Jurkat, Clone E6-1 (cell line): ENCODE measurements around the gene SLC5A5.

Source experiments
- DNase-seq: peaks from one replicate; pipeline ENCODE4 v3.0.0-alpha.2; 2011; ENCODE audit warnings: low read depth, low spot score
- H3K4me3 ChIP-seq: 2 replicates; pipeline ENCODE4 v1.5.1; 2011; ENCODE audit warnings: mild to moderate bottlenecking, low read length, control low read depth, moderate library complexity

The SLC5A5 gene

DNA sequence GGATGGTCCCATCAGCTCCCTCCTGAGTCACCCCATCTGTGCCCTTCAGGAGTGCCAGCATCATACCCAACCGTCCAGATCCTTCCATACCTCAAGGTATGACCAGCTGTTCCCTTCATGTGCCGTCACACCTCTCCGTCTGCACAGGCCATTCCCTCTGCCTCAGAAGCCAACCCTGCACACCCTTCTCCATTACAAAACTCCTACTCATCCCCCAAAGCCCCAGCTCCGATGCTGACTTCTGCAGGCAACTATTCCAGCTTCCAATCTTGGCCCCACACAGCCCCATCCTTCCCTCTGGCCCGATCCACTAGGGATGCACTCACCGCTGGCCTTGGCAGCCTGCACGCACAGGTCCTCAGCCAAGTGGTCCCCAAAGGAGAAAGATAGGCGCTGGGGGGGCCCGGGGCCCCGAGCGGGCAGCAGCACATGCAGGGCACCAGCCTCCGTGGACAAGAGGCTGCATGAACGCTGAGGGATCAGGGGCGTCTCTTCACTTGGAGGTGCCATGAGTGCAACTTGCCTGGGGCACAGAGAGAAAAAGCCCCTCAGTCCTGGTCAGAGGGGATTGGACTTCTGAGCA is 27.7 kb upstream of the SLC5A5 start:
- no peak for DNase-seq

DNA sequence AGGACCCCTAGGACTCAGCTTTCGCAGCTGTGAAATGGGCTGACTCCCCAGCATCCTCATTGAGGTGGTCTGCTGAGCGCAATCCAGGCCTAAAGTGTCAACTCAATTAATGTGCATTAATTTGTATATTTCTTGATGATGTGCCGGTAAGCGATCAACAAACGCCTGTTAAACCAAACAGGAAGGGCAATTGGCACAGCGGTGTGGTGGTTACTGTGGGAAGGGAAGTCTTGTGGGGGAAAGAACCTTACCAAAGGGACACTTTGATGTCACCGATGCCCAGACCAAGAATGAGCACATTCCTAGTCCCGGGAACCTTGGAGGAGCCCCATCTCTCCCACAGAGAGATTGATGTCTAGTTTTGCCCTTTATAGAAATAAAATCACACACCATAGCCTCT is 25.6 kb upstream of the SLC5A5 start:
- H3K4me3 ChIP-seq, result no peak overlapping the region
- no peak for DNase-seq

More for the DNA sequence above, 27.7 kb upstream of the SLC5A5 start:
- H3K4me3 ChIP-seq, result no peak overlapping the region

DNA sequence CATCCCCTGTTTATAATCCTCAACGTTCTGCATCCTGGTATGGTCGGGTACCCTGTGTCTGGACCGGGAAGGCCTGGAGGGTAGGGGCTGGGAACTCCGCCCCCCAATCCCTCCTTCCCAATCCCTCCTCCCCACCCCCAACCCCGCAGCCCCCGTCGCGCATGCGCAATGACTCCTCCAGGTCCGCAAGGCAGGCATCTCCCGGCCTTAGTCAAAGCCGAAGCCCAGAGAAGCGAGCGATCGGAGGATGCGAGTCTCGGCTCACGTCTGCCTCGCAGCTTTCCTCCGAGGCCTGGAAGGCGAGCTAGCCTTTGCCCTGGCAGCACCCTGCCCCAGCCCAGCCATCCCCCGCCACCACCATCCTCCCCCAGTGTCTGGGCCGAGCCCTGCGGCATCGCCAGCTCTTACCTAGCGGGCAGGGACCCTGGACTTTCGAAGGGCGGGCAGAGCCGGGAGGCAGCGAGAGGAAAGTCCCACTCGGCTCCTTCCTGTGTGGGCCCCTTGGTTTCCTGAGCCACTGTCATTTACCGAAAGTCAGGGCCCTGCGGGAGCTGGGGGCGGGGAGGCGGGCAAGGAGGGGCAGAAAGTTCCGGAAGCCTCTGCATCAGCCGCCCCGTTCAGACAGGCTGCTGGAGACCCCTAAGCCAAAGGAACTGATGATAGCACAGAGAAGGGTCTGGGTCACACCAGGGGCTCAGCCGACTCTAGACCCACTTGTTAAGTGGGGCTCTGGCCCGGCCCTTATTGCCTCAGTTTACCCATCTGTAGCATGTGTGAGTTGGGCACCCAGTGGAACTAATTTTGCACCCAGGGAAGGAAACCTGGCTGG is 24.0 kb upstream of the SLC5A5 start, which contains the start of gene JAK3:
Gene JAK3, minus strand, starts transcription at position 445 of the 829 bp plus-strand sequence. CDS start 3,565 bp downstream, outside the sequence.
- H3K4me3 ChIP-seq, result peak within 1 kb of the TSS; percentile 61
- peak; percentile 55 for DNase-seq

DNA sequence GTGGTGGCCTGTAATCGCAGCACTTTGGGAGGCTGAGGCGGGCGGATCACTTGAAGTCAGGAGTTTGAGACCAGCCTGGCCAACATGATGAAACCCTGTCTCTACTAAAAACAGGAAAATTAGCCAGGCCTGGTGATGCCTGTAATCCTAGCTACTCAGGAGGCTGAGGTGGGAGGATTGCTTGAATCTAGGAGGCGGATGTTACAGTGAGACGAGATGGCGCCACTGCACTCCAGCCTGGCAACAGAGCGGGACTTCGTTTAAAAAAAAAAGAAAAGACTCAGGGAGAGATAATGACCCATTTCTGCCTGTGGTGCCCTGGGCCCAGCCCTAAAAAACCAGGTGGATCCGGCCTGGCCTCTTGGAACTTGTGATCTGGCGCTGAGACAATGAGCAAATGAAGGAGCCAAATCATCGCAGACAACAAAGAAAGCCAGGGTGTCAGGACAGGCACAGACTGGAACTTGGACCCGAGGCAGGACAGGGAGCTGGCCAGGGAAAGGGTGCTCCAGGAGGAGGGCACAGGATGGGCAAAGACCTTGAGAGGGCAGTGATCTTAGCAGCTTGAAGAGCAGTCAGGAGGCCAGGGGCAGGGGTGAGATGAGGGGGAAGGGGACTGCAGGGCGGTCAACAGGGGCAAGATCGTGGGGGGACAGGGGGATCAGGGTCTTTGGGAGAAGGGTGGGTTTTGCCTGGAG is 23.0 kb upstream of the SLC5A5 start:
- no peak overlapping the region for H3K4me3 ChIP-seq
- no peak for DNase-seq

DNA sequence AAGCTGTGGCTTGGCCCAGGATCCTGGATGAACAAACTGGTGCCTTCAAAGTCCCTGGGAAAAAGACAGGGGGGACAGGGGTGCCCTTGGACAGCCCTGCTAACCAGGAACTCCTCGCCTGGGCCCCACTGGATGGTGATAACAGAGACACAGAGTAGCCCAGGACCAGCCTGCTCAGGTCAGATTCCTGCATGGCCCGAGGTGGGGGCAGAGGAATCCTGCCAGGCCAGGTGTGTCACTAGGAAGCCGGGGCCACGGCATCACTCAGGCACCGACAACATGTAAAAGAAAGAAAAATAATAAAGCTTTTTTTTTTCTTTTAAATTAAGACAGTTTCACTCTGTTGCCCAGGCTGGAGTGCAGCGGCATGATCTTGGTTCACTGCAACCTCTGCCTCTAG is 17.7 kb upstream of the SLC5A5 start:
- DNase-seq, result no peak
- no peak overlapping the region for H3K4me3 ChIP-seq

DNA sequence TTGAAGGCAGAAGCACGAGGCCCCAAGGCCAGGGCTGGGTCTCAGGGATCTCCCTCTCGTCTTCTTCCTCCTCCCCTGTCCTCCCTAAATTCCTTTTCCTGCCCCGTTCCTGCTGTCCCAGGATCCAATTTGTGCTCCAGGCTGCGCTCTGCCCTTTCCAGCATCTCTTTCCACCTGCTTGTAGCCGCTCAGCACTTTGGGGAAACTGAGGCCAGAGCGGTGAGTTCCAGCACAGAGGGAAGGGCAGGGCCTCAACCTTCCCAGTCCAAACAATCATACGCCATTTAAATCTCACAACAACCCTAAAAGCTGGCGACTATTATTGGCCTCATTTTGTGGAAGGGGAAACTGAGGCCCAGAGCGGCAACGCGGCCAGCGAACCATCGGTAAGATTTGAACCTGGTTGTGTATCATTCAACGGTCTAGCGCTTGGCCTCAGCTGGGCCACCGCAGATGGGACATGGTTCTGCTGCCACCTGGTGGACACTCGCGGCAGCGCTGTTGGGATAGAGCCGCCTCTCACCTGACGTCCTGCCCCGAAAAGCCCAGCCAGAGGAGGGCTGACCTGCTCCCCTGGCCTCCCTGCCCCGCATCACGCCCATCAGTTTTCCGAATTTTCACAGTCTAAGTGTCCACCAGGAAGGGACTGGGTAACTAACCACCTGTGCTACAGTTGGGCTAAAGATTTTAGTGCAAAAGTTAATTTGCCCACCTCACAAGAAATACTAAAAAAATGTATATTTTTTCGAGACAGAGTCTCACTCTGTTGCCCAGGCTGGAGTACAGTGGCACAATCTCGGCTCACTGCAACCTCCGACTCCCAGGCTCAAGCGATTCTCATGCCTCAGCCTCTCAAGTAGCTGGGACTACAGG is 16.2 kb upstream of the SLC5A5 start:
- peak; percentile 45 for DNase-seq
- H3K4me3 ChIP-seq, result no peak overlapping the region

DNA sequence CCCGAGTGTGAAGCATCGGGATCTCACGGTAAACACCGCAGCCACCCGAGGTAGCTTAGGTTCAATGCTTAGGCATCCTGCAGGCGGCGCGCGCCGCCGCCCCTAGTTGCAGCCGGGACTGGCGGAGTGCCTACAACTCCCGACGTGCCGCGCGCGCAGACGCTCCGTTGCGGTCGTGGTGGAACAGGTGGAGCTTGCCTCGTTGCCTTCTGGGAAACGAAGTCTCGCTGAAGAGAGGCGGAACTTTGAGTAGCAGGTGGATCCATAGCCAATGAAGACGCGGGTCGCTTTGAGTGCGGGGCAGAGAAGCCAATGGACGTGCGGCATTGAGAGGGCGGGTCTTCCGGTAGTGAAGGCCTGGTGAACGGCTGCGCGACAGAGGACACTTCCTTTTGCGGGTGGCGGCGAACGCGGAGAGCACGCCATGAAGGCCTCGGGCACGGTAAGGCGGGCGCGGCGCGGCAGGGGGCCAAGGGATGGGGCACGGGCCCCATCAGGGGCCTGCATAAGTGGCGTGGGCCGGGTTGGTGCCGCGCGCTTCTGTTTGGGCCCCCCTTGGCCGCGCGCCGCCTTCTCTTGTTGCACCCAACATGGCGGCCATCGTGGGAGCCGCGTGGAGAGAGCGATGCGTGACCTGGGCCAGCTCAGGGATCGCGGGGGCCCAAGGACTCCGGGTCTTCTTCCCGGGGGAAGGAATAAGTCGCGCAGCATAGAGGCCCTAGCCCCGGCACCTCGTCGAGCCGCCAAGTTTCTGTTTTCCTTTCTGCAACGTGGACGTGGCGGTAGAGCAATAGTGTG is 12.0 kb upstream of the SLC5A5 start, which contains the start of gene RPL18A:
Gene RPL18A, plus strand, starts transcription at position 378 of the 798 bp plus-strand sequence. Its CDS starts 47 bp downstream, at position 425.
- DNase-seq, result peak; percentile 100
- H3K4me3 ChIP-seq, result peak within 1 kb of the TSS; percentile 100

DNA sequence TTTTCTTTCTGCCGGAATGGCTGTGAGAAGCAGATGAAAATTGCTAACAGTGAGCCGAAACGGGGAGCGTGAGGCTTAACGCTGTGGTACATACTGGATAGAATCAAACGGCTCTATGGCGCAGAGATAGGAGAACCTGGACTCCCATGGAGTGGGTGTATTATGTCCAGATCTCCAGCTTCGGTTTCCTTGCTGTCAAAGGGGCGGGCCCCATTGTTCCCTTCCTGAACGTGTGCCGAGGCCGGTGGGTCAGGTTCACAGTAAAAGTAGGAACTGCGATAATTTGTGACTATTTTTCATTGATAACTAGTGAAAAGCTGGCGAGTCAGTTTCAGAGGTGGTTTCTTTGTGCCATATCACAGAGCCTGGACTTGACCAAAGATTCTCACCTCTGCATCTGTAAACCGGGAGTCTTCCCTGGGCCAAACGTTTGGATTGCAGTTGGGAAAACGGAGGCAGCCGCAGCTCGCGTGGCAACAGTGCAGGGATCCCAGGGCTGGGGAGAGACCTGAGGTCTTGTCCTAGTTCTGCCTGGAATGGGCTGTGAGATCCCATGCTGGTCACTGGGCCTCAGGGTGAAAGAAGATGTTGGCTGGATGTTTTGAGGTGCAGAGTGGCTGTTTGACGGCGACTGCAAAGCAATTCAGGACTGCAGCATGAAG is 11.3 kb upstream of the SLC5A5 start:
- DNase-seq, result no peak
- peak overlapping the region; percentile 100 for H3K4me3 ChIP-seq

DNA sequence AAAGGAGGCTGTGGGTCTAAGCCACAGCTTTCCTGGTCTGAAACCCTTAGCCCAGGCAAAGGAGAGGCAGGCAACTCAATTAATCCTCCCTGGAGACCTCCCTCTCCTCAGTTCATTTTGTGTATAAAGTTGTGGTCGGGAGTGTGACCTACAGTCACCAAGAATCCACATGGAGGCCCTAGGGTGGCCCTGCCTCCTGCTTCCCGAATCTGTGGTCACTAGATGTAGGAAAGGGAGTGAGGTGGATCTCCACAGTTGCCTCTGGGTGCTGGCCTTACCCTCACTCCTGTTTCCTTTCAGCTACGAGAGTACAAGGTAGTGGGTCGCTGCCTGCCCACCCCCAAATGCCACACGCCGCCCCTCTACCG is 10.8 kb upstream of the SLC5A5 start:
- DNase-seq, result no peak
- H3K4me3 ChIP-seq, result peak overlapping the region; percentile 100

DNA sequence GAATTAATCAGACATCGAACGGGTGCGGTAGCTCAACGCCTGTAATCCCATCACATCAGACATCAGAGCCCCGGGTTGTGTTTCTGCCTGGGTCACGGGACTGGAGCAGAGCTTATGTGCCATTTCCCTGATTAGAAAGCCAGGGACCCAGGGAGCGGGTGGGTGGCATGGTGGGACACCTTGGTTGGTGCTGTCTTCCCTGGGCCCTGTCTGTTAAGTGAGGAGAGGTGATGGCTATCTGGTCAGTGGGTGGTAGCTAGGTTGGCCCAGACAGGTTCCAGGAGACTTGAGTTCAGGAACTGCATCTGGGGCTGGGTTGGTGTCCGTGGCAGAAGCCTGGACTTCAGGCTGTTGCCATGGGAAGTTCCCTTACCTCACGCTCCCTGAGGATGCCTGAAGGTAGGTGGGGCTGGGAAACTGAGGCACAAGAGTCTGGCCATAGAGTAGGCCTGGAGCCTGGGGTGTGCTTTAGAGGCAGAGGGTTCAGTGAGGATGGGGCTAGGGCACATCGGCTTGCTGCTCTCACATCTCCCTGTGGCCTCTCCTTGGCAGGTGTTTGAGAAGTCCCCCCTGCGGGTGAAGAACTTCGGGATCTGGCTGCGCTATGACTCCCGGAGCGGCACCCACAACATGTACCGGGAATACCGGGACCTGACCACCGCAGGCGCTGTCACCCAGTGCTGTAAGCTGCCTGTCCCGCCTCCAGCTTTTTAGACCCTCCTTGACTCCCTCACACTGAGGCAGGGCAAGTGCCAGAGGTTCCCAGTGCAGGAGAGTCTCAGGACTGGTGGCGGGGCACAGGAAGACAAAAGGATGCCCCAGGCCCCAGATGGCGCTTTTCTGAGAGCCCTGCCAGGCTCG is 10.0 kb upstream of the SLC5A5 start:
- peak overlapping the region; percentile 100 for H3K4me3 ChIP-seq
- DNase-seq, result no peak

DNA sequence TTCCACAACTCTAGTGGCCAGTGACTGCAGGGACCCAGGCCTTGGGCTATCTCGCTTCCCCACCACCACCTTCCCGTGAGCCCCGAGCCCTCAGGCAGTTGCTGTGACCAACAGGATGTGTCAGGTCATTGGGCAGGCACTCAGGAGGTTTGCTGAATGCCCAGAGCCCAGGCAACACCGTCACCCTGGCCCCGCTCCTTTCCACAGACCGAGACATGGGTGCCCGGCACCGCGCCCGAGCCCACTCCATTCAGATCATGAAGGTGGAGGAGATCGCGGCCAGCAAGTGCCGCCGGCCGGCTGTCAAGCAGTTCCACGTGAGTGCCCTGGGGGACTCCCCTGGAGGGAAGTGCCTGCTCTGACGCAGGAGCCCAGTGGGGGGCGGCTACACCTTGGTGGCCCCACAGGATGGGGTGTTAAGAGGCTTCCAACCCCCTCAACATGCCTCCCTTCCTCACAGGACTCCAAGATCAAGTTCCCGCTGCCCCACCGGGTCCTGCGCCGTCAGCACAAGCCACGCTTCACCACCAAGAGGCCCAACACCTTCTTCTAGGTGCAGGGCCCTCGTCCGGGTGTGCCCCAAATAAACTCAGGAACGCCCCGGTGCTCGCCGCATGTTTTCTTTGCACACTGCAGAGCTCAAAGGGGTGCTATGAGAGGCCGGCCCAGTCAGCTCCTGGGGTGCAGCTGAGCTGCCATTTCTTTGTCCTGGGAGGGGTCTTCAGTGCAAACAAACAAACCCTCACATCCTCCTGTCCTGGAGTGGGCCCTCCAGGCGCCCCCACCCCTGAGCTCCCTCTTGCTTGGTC is 8.8 kb upstream of the SLC5A5 start:
- DNase-seq, result no peak
- H3K4me3 ChIP-seq, result no peak overlapping the region

DNA sequence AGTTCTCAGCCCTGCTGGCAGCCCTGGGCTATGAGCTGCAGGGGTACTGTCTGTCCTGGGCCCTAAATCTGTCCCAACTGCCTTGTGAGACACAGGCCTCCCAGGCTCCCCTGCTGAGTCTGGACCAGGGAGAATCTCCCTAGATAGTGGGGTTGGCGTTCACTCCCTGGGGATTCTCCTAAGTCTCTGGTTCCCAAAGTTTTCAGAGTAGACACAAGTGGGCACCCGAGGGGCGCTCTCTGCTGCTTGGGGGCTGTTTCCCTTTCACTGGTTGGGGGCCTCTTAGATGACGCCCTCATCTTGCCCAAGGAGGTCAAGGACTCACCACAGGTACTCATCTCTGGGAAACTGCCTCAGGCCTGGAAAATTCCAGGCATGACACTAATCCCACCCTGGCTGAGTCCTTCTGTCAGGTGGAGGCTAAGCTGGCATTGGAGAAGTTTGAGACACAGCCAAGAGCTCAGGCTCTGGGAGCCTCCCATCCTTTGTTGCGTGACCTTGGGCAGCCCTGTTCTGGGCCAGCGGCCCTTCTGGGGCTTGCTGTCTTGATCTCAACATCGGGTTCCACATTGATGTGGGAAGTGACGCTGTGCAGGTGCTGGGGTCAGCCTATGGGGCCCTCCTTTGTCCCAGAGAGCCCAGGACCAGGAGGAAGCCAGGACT is 8.1 kb upstream of the SLC5A5 start:
- DNase-seq, result no peak
- H3K4me3 ChIP-seq, result no peak overlapping the region

DNA sequence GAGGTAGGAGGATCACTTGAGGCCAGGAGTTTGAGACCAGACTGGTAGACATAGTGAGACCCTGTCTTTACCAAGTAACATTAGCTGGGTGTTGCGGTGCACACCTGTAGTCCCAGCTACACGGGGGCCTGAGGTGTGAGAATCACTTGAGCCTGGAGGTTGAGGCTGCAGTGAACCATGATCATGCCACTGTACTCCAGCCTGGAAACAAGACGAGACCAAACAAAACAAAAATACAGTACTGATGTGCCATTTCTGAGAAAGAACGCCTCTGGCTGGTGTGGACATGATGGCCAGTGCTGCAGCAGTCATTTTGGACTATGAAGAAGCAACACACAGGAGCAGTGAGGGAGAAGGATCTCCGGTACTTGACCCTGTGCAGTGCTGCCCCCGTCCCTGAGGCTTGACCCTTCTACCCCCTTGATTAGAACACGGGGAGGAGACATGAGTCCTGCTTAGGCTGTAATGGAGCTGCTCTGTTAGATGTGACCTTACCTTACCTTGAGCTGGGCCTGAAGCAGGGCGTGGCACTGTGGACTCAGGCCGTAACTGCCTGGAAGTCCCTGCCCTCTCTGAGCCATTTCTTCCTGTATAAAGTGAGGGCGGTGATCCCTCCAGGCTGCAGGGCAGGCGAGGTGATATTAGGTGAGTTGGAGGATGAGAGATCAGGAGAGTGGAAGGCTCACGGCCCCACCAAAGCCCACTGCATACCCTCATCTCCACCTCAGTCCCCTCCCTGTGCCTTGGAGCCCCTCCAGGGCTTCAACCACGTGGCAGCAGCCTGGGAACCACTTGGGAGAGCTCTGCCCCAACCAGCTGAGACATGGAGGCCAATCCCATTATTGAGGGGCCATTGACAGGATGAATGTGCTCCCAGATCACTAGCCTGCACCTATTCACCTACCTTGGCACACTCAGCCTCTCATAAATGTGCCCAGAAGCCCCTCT is 6.1 kb upstream of the SLC5A5 start:
- DNase-seq, result no peak
- H3K4me3 ChIP-seq, result no peak overlapping the region

DNA sequence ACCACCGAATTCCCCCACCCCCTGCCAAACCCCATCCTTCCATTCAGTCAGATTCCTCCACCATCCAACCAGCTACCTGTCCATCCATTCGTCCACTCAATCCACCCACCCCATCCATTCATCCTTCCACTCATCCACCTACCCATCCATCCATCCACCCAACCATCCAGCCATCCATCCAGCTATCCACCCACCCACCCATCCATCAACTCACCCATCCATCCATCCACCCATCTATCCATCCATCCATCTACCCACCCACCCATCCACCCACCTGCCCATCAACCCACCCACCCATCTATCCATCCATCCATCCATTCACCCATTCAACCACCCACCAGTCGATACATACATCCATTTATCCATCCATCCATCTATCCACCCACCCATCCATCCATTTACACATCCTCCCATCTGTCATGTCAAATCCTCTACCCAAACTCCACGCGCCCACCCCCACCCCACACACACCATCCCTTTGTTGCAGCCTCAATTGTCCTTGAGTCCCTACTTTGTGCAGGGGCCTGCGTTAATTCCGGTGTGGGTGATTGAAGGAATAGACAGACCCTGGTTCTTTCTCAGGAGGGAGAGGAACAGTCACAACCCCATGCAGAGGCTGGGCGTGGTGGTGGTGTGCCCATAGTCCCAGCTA is 5.3 kb upstream of the SLC5A5 start:
- H3K4me3 ChIP-seq, result no peak overlapping the region
- DNase-seq, result no peak
